ENCODE measurements around the gene SHOC2.

Gene SHOC2

GRCh38 chr10:110944792-110945396 lies 25.5 kb downstream of the SHOC2 start:
- no peak overlapping the region for H3K4me3 ChIP-seq (ENCODE audit: low read depth, low read length)

GRCh38 chr10:110946496-110946895 lies 27.1 kb downstream of the SHOC2 start:
- H3K4me3 ChIP-seq (ENCODE audit: low read depth, low read length), result no peak overlapping the region

GRCh38 chr10:110947061-110947595 lies 27.7 kb downstream of the SHOC2 start:
- H3K4me3 ChIP-seq (ENCODE audit: low read depth, low read length), result no peak overlapping the region

GRCh38 chr10:110951381-110951780 lies 32.0 kb downstream of the SHOC2 start:
- no peak overlapping the region for H3K4me3 ChIP-seq (ENCODE audit: low read depth, low read length)

- no peak overlapping the region for H3K4me3 ChIP-seq (ENCODE audit: low read depth, low read length)
These were observed 38.2 kb downstream of the SHOC2 start for GRCh38 chr10:110957606-110958005.

GRCh38 chr10:110959379-110960332 lies 40.3 kb downstream of the SHOC2 start:
- no peak overlapping the region for H3K4me3 ChIP-seq (ENCODE audit: low read depth, low read length)

GRCh38 chr10:110960333-110960712 lies 40.9 kb downstream of the SHOC2 start:
- no peak overlapping the region for H3K4me3 ChIP-seq (ENCODE audit: low read depth, low read length)

GRCh38 chr10:110962443-110962842 lies 43.0 kb downstream of the SHOC2 start:
- no peak overlapping the region for H3K4me3 ChIP-seq (ENCODE audit: low read depth, low read length)

GRCh38 chr10:110963162-110963561 lies 43.8 kb downstream of the SHOC2 start:
- H3K4me3 ChIP-seq (ENCODE audit: low read depth, low read length), result no peak overlapping the region

- no peak overlapping the region for H3K4me3 ChIP-seq (ENCODE audit: low read depth, low read length)
These were observed 45.3 kb downstream of the SHOC2 start for GRCh38 chr10:110964681-110965080.

- H3K4me3 ChIP-seq (ENCODE audit: low read depth, low read length), result no peak overlapping the region
These were observed 45.8 kb downstream of the SHOC2 start for GRCh38 chr10:110965216-110965615.

- H3K4me3 ChIP-seq (ENCODE audit: low read depth, low read length), result no peak overlapping the region
These were observed 46.7 kb downstream of the SHOC2 start for GRCh38 chr10:110966146-110966545.

- H3K4me3 ChIP-seq (ENCODE audit: low read depth, low read length), result no peak overlapping the region
These were observed 47.7 kb downstream of the SHOC2 start for GRCh38 chr10:110967009-110967630.

- no peak overlapping the region for H3K4me3 ChIP-seq (ENCODE audit: low read depth, low read length)
These were observed 48.2 kb downstream of the SHOC2 start for GRCh38 chr10:110967645-110968044.

- no peak overlapping the region for H3K4me3 ChIP-seq (ENCODE audit: low read depth, low read length)
These were observed 49.8 kb downstream of the SHOC2 start for GRCh38 chr10:110969183-110969582.

GRCh38 chr10:110971638-110972037 lies 52.2 kb downstream of the SHOC2 start:
- H3K4me3 ChIP-seq (ENCODE audit: low read depth, low read length), result no peak overlapping the region

- H3K4me3 ChIP-seq (ENCODE audit: low read depth, low read length), result no peak overlapping the region
These were observed 53.1 kb downstream of the SHOC2 start for GRCh38 chr10:110972231-110973134.

GRCh38 chr10:110973400-110973799 lies 54.0 kb downstream of the SHOC2 start:
- no peak overlapping the region for H3K4me3 ChIP-seq (ENCODE audit: low read depth, low read length)

GRCh38 chr10:110976577-110976976 lies 57.2 kb downstream of the SHOC2 start:
- H3K4me3 ChIP-seq (ENCODE audit: low read depth, low read length), result no peak overlapping the region

- H3K4me3 ChIP-seq (ENCODE audit: low read depth, low read length), result no peak overlapping the region
These were observed 58.3 kb downstream of the SHOC2 start for GRCh38 chr10:110977662-110978061.

GRCh38 chr10:110978204-110978603 lies 58.8 kb downstream of the SHOC2 start:
- H3K4me3 ChIP-seq (ENCODE audit: low read depth, low read length), result no peak overlapping the region
